GM12878 (cell line): Measurements from ENCODE around the gene PITPNM2. TPM values are rescaled to one million over a fixed set of nuclear protein-coding genes. Genes with fewer than 3 reads are reported as not detected.

ENCODE experiments used
- ATAC-seq: fragments of 200-7000 bp; cut with Tn5 transposase; 3 replicates; pipeline ENCODE4 v1.9.1; 2020; ENCODE audit warnings: mild to moderate bottlenecking, moderate library complexity
- BruUV-seq: library from RNA; stranded (reverse); fragments of 400-500 nt; replicated peaks from 2 replicates; lab custom pipeline; 2021; lab: Mats Ljungman, UMichigan
- CTCF ChIA-PET: fragments of 300-600 bp; sonication (Branson Sonifier 250); formaldehyde crosslinking; extraction: SDS; loops from one replicate; lab custom pipeline; 2021; ENCODE audit warnings: inconsistent platforms; lab: Yijun Ruan, JAX
- POLR2A ChIA-PET: fragments of 350-600 bp; formaldehyde crosslinking; extraction: SDS; loops from one replicate; lab custom pipeline; 2021; ENCODE audit warnings: inconsistent platforms; lab: Charles Lee
- RAD21 ChIA-PET: fragments of 300-600 bp; sonication (Branson Sonifier 250); formaldehyde crosslinking; loops from one replicate; lab custom pipeline; 2023; ENCODE audit warnings: antibody characterized with exemption; ENCODE audit not compliant: unreplicated experiment; lab: Charles Lee
- SMC1A ChIA-PET: fragments of 300-600 bp; sonication (Branson Sonifier 250); formaldehyde crosslinking; loops from one replicate; lab custom pipeline; 2023; ENCODE audit not compliant: unreplicated experiment, uncharacterized antibody; lab: Charles Lee
- DNase-seq: peaks from one replicate; pipeline ENCODE4 v3.0.0-alpha.2; 2011; ENCODE audit warnings: low read depth, low spot score
- FAIRE-seq: peaks from 3 replicates; lab custom pipeline; 2011; peaks lifted over from hg19 to GRCh38; lab: Jason Lieb, UNC
- H2AFZ ChIP-seq: 2 replicates; pipeline ENCODE4 v1.6.0; 2011; ENCODE audit warnings: low read depth, low read length, control low read depth; ENCODE audit not compliant: control insufficient read depth
- H3K27ac ChIP-seq: 2 replicates; pipeline ENCODE4 v1.5.1; 2011; ENCODE audit warnings: control low read depth; ENCODE audit not compliant: control insufficient read depth, insufficient read depth
- H3K27me3 ChIP-seq, 2 experiments: replicated peaks in 1 of 2; 2 replicates each; pipeline versions ENCODE4 v1.6.0 to v1.6.1; 2011; ENCODE audit warnings: low read length in 1 of 2; ENCODE audit not compliant: control insufficient read depth in 2 of 2, insufficient read depth in 2 of 2
- H3K36me3 ChIP-seq, 2 experiments: 2 replicates each; pipeline ENCODE4 v1.5.1; 2011; ENCODE audit warnings: low read length in 1 of 2; ENCODE audit not compliant: control insufficient read depth in 2 of 2, insufficient read depth in 2 of 2
- H3K4me1 ChIP-seq: 2 replicates; pipeline ENCODE4 v1.6.1; 2011; ENCODE audit warnings: mild to moderate bottlenecking, low read length, moderate library complexity, mixed read lengths; ENCODE audit not compliant: control insufficient read depth, insufficient read depth
- H3K4me2 ChIP-seq: 2 replicates; pipeline ENCODE4 v1.6.0; 2011; ENCODE audit warnings: control low read depth; ENCODE audit not compliant: control insufficient read depth, insufficient read depth
- H3K4me3 ChIP-seq: fragments of 200-600 bp; sonication (generic); 2 replicates; pipeline ENCODE4 v1.5.1; 2016
- H3K79me2 ChIP-seq: 2 replicates; pipeline ENCODE4 v1.6.0; 2011; ENCODE audit warnings: low read length; ENCODE audit not compliant: control insufficient read depth, insufficient read depth
- H3K9ac ChIP-seq: 2 replicates; pipeline ENCODE4 v1.8.0; 2011; ENCODE audit warnings: low read length, control low read depth, mixed read lengths; ENCODE audit not compliant: control insufficient read depth, insufficient read depth
- H3K9me3 ChIP-seq: replicated peaks from 3 replicates; pipeline ENCODE4 v1.5.1; 2011; ENCODE audit warnings: mild to moderate bottlenecking, low read length; ENCODE audit not compliant: control insufficient read depth, insufficient read depth
- H4K20me1 ChIP-seq: 2 replicates; pipeline ENCODE4 v1.6.0; 2011; ENCODE audit not compliant: control insufficient read depth, insufficient read depth
- ASH2L ChIP-seq: fragments of 300-600, 200-600 bp; sonication (generic); IDR thresholded peaks from 2 replicates; pipeline ENCODE4 v1.6.1; 2017; ENCODE audit warnings: low read depth, mild to moderate bottlenecking, borderline replicate concordance
- BHLHE40 ChIP-seq, 2 experiments: fragments of 450-650 bp in 1 of 2; IDR thresholded peaks; 2 replicates each; pipeline ENCODE4 v1.6.1; 2011 to 2017; ENCODE audit warnings: low read depth in 2 of 2, borderline replicate concordance in 1 of 2, improper control_type of control experiment in 1 of 2, low read length in 1 of 2, mild to moderate bottlenecking in 1 of 2
- CREB1 ChIP-seq: IDR thresholded peaks from 2 replicates; pipeline ENCODE4 v1.6.1; 2012; ENCODE audit warnings: low read depth, mild to moderate bottlenecking, inconsistent platforms
- CREM ChIP-seq: IDR thresholded peaks from 2 replicates; pipeline ENCODE4 v1.6.1; 2014; ENCODE audit warnings: antibody characterized with exemption, low read depth
- FOS ChIP-seq: IDR thresholded peaks from 3 replicates; pipeline ENCODE4 v1.6.1; 2011; ENCODE audit warnings: borderline replicate concordance; ENCODE audit not compliant: insufficient read length; ENCODE audit errors: extremely low read depth
- IKZF2 ChIP-seq, 2 experiments: fragments of 450-650 bp; IDR thresholded peaks; 2 replicates each; pipeline ENCODE4 v1.6.1; 2017; ENCODE audit warnings: mild to moderate bottlenecking in 2 of 2, moderate library complexity in 2 of 2
- IRF4 ChIP-seq: IDR thresholded peaks from 2 replicates; pipeline ENCODE4 v1.6.1; 2011; ENCODE audit warnings: low read depth, low read length
- JUNB ChIP-seq: IDR thresholded peaks from 2 replicates; pipeline ENCODE4 v1.6.1; 2016; ENCODE audit warnings: antibody characterized with exemption, mild to moderate bottlenecking
- KDM1A ChIP-seq: fragments of 200-600 bp; sonication (generic); IDR thresholded peaks from 2 replicates; pipeline ENCODE4 v1.6.1; 2016; ENCODE audit warnings: borderline replicate concordance
- NR2F1 ChIP-seq: fragments of 450-650 bp; conservative IDR thresholded peaks from 2 replicates; pipeline ENCODE4 v1.6.1; 2017; ENCODE audit warnings: mild to moderate bottlenecking
- POLR2A ChIP-seq: IDR thresholded peaks from 2 replicates; pipeline ENCODE4 v1.6.1; 2011; ENCODE audit warnings: low read depth, mild to moderate bottlenecking, low read length
- POU2F2 ChIP-seq: IDR thresholded peaks from 3 replicates; pipeline ENCODE4 v1.6.1; 2011; ENCODE audit warnings: low read depth, mild to moderate bottlenecking, low read length, borderline replicate concordance
- RAD51 ChIP-seq: fragments of 450-650 bp; IDR thresholded peaks from 2 replicates; pipeline ENCODE4 v1.6.1; 2016; ENCODE audit warnings: moderate library complexity, mild to moderate bottlenecking, inconsistent platforms
- RUNX3 ChIP-seq: IDR thresholded peaks from 2 replicates; pipeline ENCODE4 v1.6.1; 2012; ENCODE audit warnings: low read length, inconsistent platforms
- TBL1XR1 ChIP-seq: IDR thresholded peaks from 2 replicates; pipeline ENCODE4 v1.6.1; 2012; ENCODE audit warnings: low read depth, low read length, improper control_type of control experiment
- TCF3 ChIP-seq: IDR thresholded peaks from 2 replicates; pipeline ENCODE4 v1.6.1; 2012; ENCODE audit warnings: low read depth, mild to moderate bottlenecking, low read length, borderline replicate concordance; ENCODE audit not compliant: insufficient read depth
- TCF7 ChIP-seq: IDR thresholded peaks from 2 replicates; pipeline ENCODE4 v1.6.1; 2014; ENCODE audit warnings: antibody characterized with exemption, borderline replicate concordance
- USF1 ChIP-seq: IDR thresholded peaks from 2 replicates; pipeline ENCODE4 v1.6.1; 2011; ENCODE audit warnings: borderline replicate concordance, low read depth, mild to moderate bottlenecking, moderate library complexity, mixed read lengths, low read length; ENCODE audit not compliant: insufficient read depth; ENCODE audit errors: extremely low read length
- WRNIP1 ChIP-seq: IDR thresholded peaks from 2 replicates; pipeline ENCODE4 v1.6.1; 2011; ENCODE audit warnings: low read depth, low read length, improper control_type of control experiment, borderline replicate concordance
- YBX1 ChIP-seq: fragments of 450-650 bp; IDR thresholded peaks from 2 replicates; pipeline ENCODE4 v1.6.1; 2016; ENCODE audit warnings: antibody characterized with exemption
- YY1 ChIP-seq: IDR thresholded peaks from 2 replicates; pipeline ENCODE4 v1.6.1; 2011; ENCODE audit warnings: low read depth, mild to moderate bottlenecking, low read length
- ZNF622 ChIP-seq: fragments of 450-650 bp; IDR thresholded peaks from 2 replicates; pipeline ENCODE4 v1.6.1; 2017; ENCODE audit warnings: mild to moderate bottlenecking, inconsistent platforms
- ZNF687 ChIP-seq: fragments of 450-650 bp; IDR thresholded peaks from 2 replicates; pipeline ENCODE4 v1.6.1; 2017; ENCODE audit warnings: mild to moderate bottlenecking, moderate library complexity
- ZSCAN29 ChIP-seq: fragments of 450-650 bp; IDR thresholded peaks from 2 replicates; pipeline ENCODE4 v1.6.1; 2017; ENCODE audit warnings: mild to moderate bottlenecking, moderate library complexity
- WGBS: methylation state at CpG from one replicate; pipeline ENCODE4 v1.1.6; 2016; ENCODE audit warnings: low lambda C conversion rate; ENCODE audit not compliant: insufficient replicate concordance, insufficient coverage; ENCODE audit errors: missing lambda C conversion rate; 5-methylcytosine and 5-hydroxymethylcytosine counted together
- in situ Hi-C: fragments of 300-500 bp; cut with MboI; formaldehyde crosslinking; loops from 9 replicates; pipeline ENCODE4 v1.14.3; 2018; ENCODE audit warnings: mixed read lengths
- intact Hi-C: fragments of 100-400 bp; cut with micrococcal nuclease; formaldehyde crosslinking; loops from one replicate; pipeline ENCODE4 v1.14.2; 2022; ENCODE audit not compliant: unreplicated experiment
- polyA plus RNA-seq, 11 experiments: library from polyadenylated mRNA; depleted of rRNA in 4 of 11; unstranded in 6 of 11; stranded (reverse) in 5 of 11; fragments of >200 nt; fragmentation: Nextera tagmentation in 4 of 11; fragmentation: Illumina TruSeq in 1 of 11; extraction: Ambion mirVana in 4 of 11; extraction: Trizol in 1 of 11; gene quantifications; 1 replicate in 1 of 11; 2 replicates in 10 of 11; pipeline versions ENCODE4 v1.2.1 to v1.2.3, GENCODE V29; 2011 to 2016; ENCODE audit warnings: inconsistent platforms in 2 of 11, missing spikeins in 2 of 11, low read depth in 1 of 11
- total RNA-seq, 4 experiments: library from RNA; depleted of rRNA in 3 of 4; stranded (reverse); fragments of >200 nt in 3 of 4; fragmentation: Illumina TruSeq in 1 of 4; extraction: Trizol in 1 of 4; gene quantifications; 2 replicates each; pipeline versions ENCODE4 v1.2.1 to v1.2.3, GENCODE V29; 2013 to 2021

Gene PITPNM2
- total and polyA plus RNA-seq, 10 of the 15 experiments (the other 5 are each of a cell fraction or from before 2014, with no cell fraction given), result 0.03 to 1.0 (median 0.24) TPM; not detected in 1

GRCh38 chr12:123119808-123120207, 31.1 kb downstream of the PITPNM2 start:
- Histone ChIP-seq H3K36me3 (no peaks in the 10 kb centered on the region), H3K4me2 (peak overlapping the region; percentile 7; the same call in 1 of the 2 replicates), H3K9ac (no peak overlapping the region), H2AFZ (peak overlapping the region; percentile 10; the same call in 1 of the 2 replicates), H3K4me3 (no peak overlapping the region), H3K27ac (no peak overlapping the region), H3K79me2 (no peaks in the 10 kb centered on the region), H3K27me3 (no peaks in the 10 kb centered on the region), H3K9me3 (no peaks in the 10 kb centered on the region), H4K20me1 (no peaks in the 10 kb centered on the region), H3K4me1 (peaks cover 26% of the 10 kb centered on the region)
- ChIA-PET SMC1A (interaction anchor here (0.7 to 1.3 kb wide), 3 partner anchors 11 to 118 kb away, joined by 3 to 4 read pairs (median 3); no protein-coding TSS in a partner anchor), CTCF (no interaction called here), POLR2A (no interaction called here), RAD21 (no interaction called here)
- ATAC-seq (peak; percentile 92), DNase-seq (peak; percentile 57), FAIRE-seq (peak; percentile 94)
- in situ Hi-C loops (no loop called here), intact Hi-C loops (no loop called here)
- 1% methylated on average over 7 of the region's 7 CpGs for whole genome bisulfite sequencing
- BruUV-seq, result no TSS peak
- TF ChIP-seq CREM (peak; percentile 69), NR2F1 (peak; percentile 43; the same call in 1 of the 2 replicates), RAD51 (peak; percentile 49; the same call in 1 of the 2 replicates), CREB1 (peak; percentile 75), ZNF622 (no peak), IKZF2 (IDR thresholded peaks at IDR 0.05) (0 out of 4 replicates have a peak, but pooled peaks of 1 of the 2 experiments have one; percentile 4), WRNIP1 (no peak), YBX1 (no peak), ZNF687 (no peak), KDM1A (no peak), TCF7 (no peak), TCF3 (peak; percentile 91), IRF4 (peak; percentile 63; the same call in 1 of the 2 replicates), YY1 (0 out of 2 replicates have a peak, but pooled peaks have one; percentile 22), POLR2A (no peak), ZSCAN29 (no peak), JUNB (peak; percentile 79), TBL1XR1 (no peak), RUNX3 (peak; percentile 50), USF1 (peak; percentile 51), ASH2L (no peak), BHLHE40 (IDR thresholded peaks at IDR 0.05; ENCODE audit: borderline replicate concordance in 1 of 2, low read depth in 2 of 2, low read length in 1 of 2) (peak; percentile 42 to 73; a peak in 3 of 4 replicates), FOS (no peak), POU2F2 (no peak)
